Nephron progenitor cell (in vitro differentiated cells): ENCODE data around the gene CCNC.
"Not testable (repeated sequence)": the region's sequence is repeated elsewhere in the genome, so short reads cannot be mapped to it uniquely, and the experiment has no call there.

Source experiments
- DNase-seq: peaks from one replicate; pipeline ENCODE4 v3.0.0; 2021
- H3K27ac Mint-ChIP-seq: 2 replicates; pipeline ENCODE4 v1.8.0; 2021; ENCODE audit warnings: mild to moderate bottlenecking, moderate library complexity, mixed read lengths
- H3K27me3 Mint-ChIP-seq: 2 replicates; pipeline ENCODE4 v1.8.0; 2021; ENCODE audit warnings: mild to moderate bottlenecking, low read depth, mixed read lengths; ENCODE audit not compliant: poor library complexity
- H3K36me3 Mint-ChIP-seq: 2 replicates; pipeline ENCODE4 v1.8.0; 2021; ENCODE audit warnings: low read depth, mixed read lengths
- H3K4me1 Mint-ChIP-seq: 2 replicates; pipeline ENCODE4 v1.8.0; 2021; ENCODE audit warnings: mixed read lengths
- H3K4me3 Mint-ChIP-seq: 2 replicates; pipeline ENCODE4 v1.8.0; 2021; ENCODE audit warnings: mild to moderate bottlenecking, moderate library complexity, mixed read lengths
- H3K9me3 Mint-ChIP-seq: 2 replicates; pipeline ENCODE4 v1.8.0; 2021; ENCODE audit warnings: mild to moderate bottlenecking, moderate library complexity, mixed read lengths
- TF ChIP-seq, protein P1 (sequence below): fragments of 200-600 bp; sonication (generic); IDR thresholded peaks from 2 replicates; pipeline ENCODE4 v1.5.0; 2021; ENCODE audit warnings: antibody characterized with exemption

Gene CCNC

DNA sequence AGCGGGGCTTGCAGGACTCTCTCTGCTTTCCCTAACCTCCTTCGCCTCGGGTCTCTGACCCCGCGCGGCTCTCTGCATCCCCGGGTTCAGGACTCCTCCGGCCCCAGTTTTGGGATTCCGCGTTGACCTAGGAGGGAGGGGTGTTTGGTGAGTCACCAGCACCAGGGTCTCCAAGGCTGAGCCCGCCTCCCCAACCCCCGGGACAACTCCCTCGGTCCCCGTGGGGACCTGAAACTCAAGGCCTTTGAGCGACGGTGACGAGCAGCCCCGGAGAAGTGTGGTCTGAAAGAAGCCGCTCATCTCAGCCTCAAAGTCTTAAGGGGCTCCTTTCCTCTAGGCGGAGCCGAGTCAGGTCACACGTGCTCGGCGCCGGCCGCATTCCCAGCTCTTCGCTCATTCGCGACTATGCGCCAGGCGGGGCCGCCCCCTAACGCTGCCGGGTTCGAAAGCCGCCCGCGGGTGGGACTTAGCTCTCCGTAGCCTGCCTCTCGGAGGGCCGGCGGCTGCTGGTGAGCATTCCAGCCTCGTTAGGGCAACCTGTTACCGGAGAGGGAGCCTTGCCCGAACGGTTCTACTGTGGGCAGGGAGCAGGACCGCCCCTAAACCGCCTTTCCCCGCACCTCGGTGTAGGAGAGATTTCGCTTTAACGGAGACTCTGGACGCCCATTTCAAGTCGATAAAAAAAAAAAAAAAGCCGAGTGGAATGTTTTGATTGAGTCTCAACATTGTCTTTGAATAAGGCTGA is 35.1 kb upstream of the CCNC start:
- Mint-ChIP-seq H3K9me3 (no peaks in the 10 kb centered on the region), H3K4me3 (peak overlapping the region; percentile 74), H3K27me3 (peaks cover 100% of the 10 kb centered on the region), H3K27ac (no peak overlapping the region), H3K4me1 (peaks cover 38% of the 10 kb centered on the region), H3K36me3 (no peaks in the 10 kb centered on the region)
- TF ChIP-seq, protein P1, sequence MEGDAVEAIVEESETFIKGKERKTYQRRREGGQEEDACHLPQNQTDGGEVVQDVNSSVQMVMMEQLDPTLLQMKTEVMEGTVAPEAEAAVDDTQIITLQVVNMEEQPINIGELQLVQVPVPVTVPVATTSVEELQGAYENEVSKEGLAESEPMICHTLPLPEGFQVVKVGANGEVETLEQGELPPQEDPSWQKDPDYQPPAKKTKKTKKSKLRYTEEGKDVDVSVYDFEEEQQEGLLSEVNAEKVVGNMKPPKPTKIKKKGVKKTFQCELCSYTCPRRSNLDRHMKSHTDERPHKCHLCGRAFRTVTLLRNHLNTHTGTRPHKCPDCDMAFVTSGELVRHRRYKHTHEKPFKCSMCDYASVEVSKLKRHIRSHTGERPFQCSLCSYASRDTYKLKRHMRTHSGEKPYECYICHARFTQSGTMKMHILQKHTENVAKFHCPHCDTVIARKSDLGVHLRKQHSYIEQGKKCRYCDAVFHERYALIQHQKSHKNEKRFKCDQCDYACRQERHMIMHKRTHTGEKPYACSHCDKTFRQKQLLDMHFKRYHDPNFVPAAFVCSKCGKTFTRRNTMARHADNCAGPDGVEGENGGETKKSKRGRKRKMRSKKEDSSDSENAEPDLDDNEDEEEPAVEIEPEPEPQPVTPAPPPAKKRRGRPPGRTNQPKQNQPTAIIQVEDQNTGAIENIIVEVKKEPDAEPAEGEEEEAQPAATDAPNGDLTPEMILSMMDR, result no peak
- peak; percentile 76 for DNase-seq

- peaks cover 100% of the 10 kb centered on the region for H3K27me3 Mint-ChIP-seq
- no peak overlapping the region for H3K27ac Mint-ChIP-seq
- TF ChIP-seq, protein P1, result no peak
- DNase-seq, result peak; percentile 47
- peak overlapping the region; percentile 40 for H3K4me3 Mint-ChIP-seq
- H3K36me3 Mint-ChIP-seq, result no peaks in the 10 kb centered on the region
- H3K9me3 Mint-ChIP-seq, result no peaks in the 10 kb centered on the region
- peaks cover 33% of the 10 kb centered on the region for H3K4me1 Mint-ChIP-seq
Measured at GRCh38 chr6:99602520-99603420, 34.3 kb upstream of the CCNC start.

GRCh38 chr6:99594696-99595095 is 26.2 kb upstream of the CCNC start:
- peaks cover 100% of the 10 kb centered on the region for H3K27me3 Mint-ChIP-seq
- peaks cover 13% of the 10 kb centered on the region for H3K9me3 Mint-ChIP-seq

GRCh38 chr6:99592900-99593299 is 24.4 kb upstream of the CCNC start:
- TF ChIP-seq, protein P1, result no peak
- Mint-ChIP-seq H3K36me3 (peaks cover 4% of the 10 kb centered on the region), H3K27me3 (peaks cover 100% of the 10 kb centered on the region), H3K4me3 (no peak overlapping the region), H3K4me1 (peaks cover 4% of the 10 kb centered on the region), H3K9me3 (peaks cover 13% of the 10 kb centered on the region), H3K27ac (no peak overlapping the region)
- DNase-seq, result no peak

More at GRCh38 chr6:99594696-99595095, 26.2 kb upstream of the CCNC start:
- not testable (repeated sequence) for H3K4me1 Mint-ChIP-seq, H3K36me3 Mint-ChIP-seq, DNase-seq, H3K27ac Mint-ChIP-seq, H3K4me3 Mint-ChIP-seq

GRCh38 chr6:99591673-99592364 is 23.4 kb upstream of the CCNC start:
- peaks cover 4% of the 10 kb centered on the region for H3K36me3 Mint-ChIP-seq
- no peak overlapping the region for H3K27ac Mint-ChIP-seq
- H3K9me3 Mint-ChIP-seq, result peaks cover 13% of the 10 kb centered on the region
- DNase-seq, result no peak
- TF ChIP-seq, protein P1, result no peak
- H3K4me1 Mint-ChIP-seq, result peaks cover 4% of the 10 kb centered on the region
- H3K4me3 Mint-ChIP-seq, result no peak overlapping the region
- peaks cover 96% of the 10 kb centered on the region for H3K27me3 Mint-ChIP-seq
